ENCODE data around the gene CHST3.

CHST3 gene

GRCh38 chr10:72014197-72014596, 50.0 kb downstream of the CHST3 start:
- ATAC-seq (ENCODE audit: low read depth) (no peak), DNase-seq (ENCODE audit: low spot score) (no peak)
- H3K27ac ChIP-seq (ENCODE audit: poor library complexity, severe bottlenecking), result no peak overlapping the region
- no peaks in the 10 kb centered on the region for H3K9me3 ChIP-seq (ENCODE audit: severe bottlenecking)
- no peak overlapping the region for H3K4me3 ChIP-seq (ENCODE audit: severe bottlenecking)
- no peak for TF ChIP-seq CTCF (IDR thresholded peaks at IDR 0.05; ENCODE audit: poor library complexity, severe bottlenecking)
- peaks cover 15% of the 10 kb centered on the region for H3K36me3 ChIP-seq (ENCODE audit: low read depth)
- H3K27me3 ChIP-seq (ENCODE audit: insufficient read depth, poor library complexity, severe bottlenecking), result no peaks in the 10 kb centered on the region
- H3K4me1 ChIP-seq (ENCODE audit: insufficient read depth, poor library complexity, severe bottlenecking), result peaks cover 11% of the 10 kb centered on the region

DNA sequence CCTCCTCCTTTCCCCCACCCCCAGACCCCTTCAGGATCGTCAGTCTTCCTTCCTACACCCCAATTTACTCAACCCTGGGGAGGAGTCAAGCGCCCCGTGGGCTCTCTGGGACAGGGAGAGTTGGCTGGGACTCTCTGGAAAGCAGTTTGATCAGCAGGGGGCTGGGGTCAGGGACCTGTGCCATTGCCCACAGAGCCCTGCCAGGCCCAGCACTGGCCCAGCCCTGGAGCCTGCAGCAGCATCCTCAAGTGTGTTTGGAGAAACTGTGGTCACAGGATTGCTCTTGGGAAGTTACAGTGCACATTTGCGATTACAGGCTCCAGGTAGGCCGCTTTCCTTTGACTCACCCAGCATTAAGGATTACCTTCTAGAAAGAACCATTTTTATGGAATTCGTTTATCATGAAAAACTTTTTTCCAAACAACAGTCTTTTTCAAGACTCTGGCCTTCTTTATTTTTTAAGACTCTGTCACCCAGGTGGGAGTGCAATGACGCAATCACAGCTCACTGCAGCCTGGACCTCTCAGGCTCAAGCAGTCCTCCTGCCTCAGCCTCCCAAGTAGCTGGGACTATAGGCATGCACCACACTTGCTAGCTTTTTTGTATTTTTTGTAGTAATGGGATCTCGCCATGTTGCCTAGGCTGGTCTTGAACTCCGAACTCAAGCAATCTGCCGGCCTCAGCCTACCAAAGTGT, 50.7 kb downstream of the CHST3 start:
- DNase-seq (ENCODE audit: low spot score), result no peak
- H3K4me1 ChIP-seq (ENCODE audit: insufficient read depth, poor library complexity, severe bottlenecking), result peaks cover 4% of the 10 kb centered on the region
- H3K36me3 ChIP-seq (ENCODE audit: low read depth), result peaks cover 13% of the 10 kb centered on the region
- no peaks in the 10 kb centered on the region for H3K27me3 ChIP-seq (ENCODE audit: insufficient read depth, poor library complexity, severe bottlenecking)
- no peak for ATAC-seq (ENCODE audit: low read depth)
- no peak for TF ChIP-seq CTCF (IDR thresholded peaks at IDR 0.05; ENCODE audit: poor library complexity, severe bottlenecking)
- H3K27ac ChIP-seq (ENCODE audit: poor library complexity, severe bottlenecking), result no peak overlapping the region
- no peak overlapping the region for H3K4me3 ChIP-seq (ENCODE audit: severe bottlenecking)
- no peaks in the 10 kb centered on the region for H3K9me3 ChIP-seq (ENCODE audit: severe bottlenecking)

- Histone ChIP-seq H3K36me3 (ENCODE audit: low read depth) (peaks cover 4% of the 10 kb centered on the region), H3K4me3 (ENCODE audit: severe bottlenecking) (no peak overlapping the region), H3K27ac (ENCODE audit: poor library complexity, severe bottlenecking) (no peak overlapping the region), H3K27me3 (ENCODE audit: insufficient read depth, poor library complexity, severe bottlenecking) (no peaks in the 10 kb centered on the region), H3K4me1 (ENCODE audit: insufficient read depth, poor library complexity, severe bottlenecking) (no peaks in the 10 kb centered on the region), H3K9me3 (ENCODE audit: severe bottlenecking) (no peaks in the 10 kb centered on the region)
- no peak for TF ChIP-seq CTCF (IDR thresholded peaks at IDR 0.05; ENCODE audit: poor library complexity, severe bottlenecking)
- DNase-seq (ENCODE audit: low spot score), result no peak
- ATAC-seq (ENCODE audit: low read depth), result no peak
Measured at GRCh38 chr10:72015841-72016240, 51.6 kb downstream of the CHST3 start.

- no peak overlapping the region for H3K27ac ChIP-seq (ENCODE audit: poor library complexity, severe bottlenecking)
- DNase-seq (ENCODE audit: low spot score) (no peak), ATAC-seq (ENCODE audit: low read depth) (no peak)
- no peaks in the 10 kb centered on the region for H3K4me1 ChIP-seq (ENCODE audit: insufficient read depth, poor library complexity, severe bottlenecking)
- H3K27me3 ChIP-seq (ENCODE audit: insufficient read depth, poor library complexity, severe bottlenecking), result no peaks in the 10 kb centered on the region
- no peak for TF ChIP-seq CTCF (IDR thresholded peaks at IDR 0.05; ENCODE audit: poor library complexity, severe bottlenecking)
- no peaks in the 10 kb centered on the region for H3K9me3 ChIP-seq (ENCODE audit: severe bottlenecking)
- no peak overlapping the region for H3K4me3 ChIP-seq (ENCODE audit: severe bottlenecking)
- no peaks in the 10 kb centered on the region for H3K36me3 ChIP-seq (ENCODE audit: low read depth)
Measured at GRCh38 chr10:72016608-72017300, 52.6 kb downstream of the CHST3 start.

Data from RWPE2 (cell line).